Suppressor macrophage (primary cell): ENCODE results near the gene HMGCL.
"Not testable (repeated sequence)": the region's sequence is repeated elsewhere in the genome, so short reads cannot be mapped to it uniquely, and the experiment has no call there.

Source experiments
- DNase-seq, 4 experiments: peaks; one replicate each; pipeline ENCODE4 v3.0.0-alpha.2; 2020 to 2022
- total RNA-seq, 17 experiments: gene quantifications; one replicate each; lab custom pipeline; 2026; ENCODE audit warnings: mixed read lengths in 6 of 17, inconsistent platforms in 3 of 17; lab: John Stamatoyannopoulos, UW

Gene HMGCL
- total RNA-seq: 21.3 to 66.2 (median 46.0) reads per million in 17 experiments

DNA sequence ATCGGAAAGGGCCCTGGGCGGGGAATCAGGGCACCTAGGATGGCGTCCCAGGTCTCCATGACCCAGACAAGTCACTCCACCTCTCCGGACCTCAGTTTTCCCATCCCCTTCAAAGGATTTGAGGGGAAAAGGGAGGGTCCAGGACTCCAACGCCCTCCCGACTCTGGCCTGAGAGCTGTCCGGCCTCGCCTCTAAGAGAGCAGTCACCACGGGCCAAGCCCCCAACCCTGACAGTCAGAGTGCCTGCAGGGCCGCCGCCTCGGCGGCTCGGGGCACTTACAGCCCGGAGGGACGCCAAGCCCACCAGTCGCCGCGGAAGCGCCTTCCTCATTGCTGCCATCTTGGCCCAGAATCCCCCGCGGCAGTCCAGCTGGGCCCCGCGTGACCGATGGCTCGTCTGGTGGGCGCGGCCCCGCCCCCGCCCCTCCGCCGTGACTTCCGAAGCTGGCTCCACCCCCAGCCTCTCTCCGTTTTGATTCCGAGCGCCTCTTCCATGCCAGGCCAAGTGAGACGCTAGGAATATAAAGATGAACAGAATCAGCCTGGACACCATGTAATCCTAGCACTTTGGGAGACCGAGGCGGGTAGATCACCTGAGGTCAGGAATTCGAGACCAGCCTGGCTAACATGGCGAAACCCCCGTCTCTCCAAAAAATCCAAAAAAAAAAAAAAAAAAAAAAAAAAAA is at the start of gene HMGCL:
TSS of gene HMGCL (minus strand) at position 354 of the 686 bp plus-strand sequence. CDS start at position 340, 14 bp downstream.
- peak; percentile 94 to 97 (median 96) for DNase-seq

DNA sequence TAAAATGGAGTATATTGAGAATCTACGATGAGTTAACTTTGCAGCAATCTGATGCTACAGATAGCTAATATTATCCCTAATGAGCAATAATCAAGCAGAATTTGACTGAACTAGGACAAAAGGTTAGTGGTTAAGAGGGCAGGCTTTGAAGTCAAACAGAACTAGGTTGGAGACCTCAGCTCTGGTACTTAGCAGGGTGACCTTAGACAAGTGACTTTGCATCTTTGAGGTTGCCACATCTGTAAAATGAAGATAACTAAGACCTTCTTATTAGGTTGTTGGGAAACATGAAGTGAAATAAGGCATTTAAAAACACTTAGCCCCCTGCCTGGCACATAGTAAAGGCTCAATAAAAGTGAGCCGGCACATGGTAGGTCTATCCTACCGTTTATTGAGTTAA is 47.2 kb upstream of the HMGCL start:
- no peak for DNase-seq

DNA sequence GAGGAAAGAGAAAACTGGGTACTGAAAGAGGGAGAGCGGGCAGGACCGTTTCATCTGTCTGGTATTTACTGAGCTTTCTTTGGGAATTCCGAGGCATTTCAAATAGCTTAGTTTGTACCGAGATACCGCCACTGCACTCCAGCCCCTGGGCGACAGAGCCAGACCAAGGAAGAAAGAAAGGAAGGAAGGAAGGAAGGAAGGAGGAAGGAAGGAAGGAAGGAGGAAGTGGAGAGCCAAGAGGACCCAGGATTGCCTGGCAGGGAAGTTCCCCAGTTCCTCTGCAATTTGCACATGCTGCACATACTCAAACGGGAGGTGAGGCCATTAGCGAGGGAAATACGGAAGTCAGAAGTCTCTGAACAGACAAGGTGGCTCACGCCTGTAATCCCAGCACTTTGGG is 43.8 kb upstream of the HMGCL start:
- peak; percentile 52 to 84 (median 80) for DNase-seq

DNA sequence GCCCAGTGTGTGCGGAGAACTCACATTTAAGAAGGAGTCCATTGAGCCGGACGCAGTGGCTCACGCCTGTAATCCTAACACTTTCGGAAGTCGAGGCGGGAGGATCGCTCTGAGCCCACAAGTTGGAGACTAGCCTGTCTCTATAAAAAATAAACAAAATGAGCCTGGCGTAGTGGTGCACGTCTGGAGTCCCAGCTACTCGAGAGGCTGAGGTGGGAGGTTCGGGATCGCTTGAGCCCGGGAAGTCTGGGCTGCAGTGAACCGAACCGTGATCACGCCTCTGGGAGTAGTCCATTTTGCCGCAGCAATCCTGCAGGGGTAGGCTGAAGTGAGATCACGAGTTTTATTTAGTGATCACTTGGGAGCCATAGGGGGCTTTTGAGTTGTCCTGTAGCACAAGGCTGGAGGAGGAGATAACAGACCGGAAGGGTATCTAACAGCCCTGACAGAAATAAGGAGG is 43.4 kb upstream of the HMGCL start:
- peak in 1 of 4 experiments; percentile 12 for DNase-seq

- peak; percentile 93 to 97 (median 95) for DNase-seq
Measured at GRCh38 chr1:23867895-23868556, 42.8 kb upstream of the HMGCL start, which contains the start of gene FUCA1. FUCA1 (minus strand) TSS chr1:23868290; CDS start chr1:23868286, 4 bp downstream.

- no peak for DNase-seq
Measured at GRCh38 chr1:23867542-23867894, 42.3 kb upstream of the HMGCL start.

GRCh38 chr1:23865543-23865930 is 40.3 kb upstream of the HMGCL start:
- DNase-seq: peak; percentile 75 to 90 (median 84)

- no peak for DNase-seq
Measured at GRCh38 chr1:23864801-23865542, 39.7 kb upstream of the HMGCL start.

DNA sequence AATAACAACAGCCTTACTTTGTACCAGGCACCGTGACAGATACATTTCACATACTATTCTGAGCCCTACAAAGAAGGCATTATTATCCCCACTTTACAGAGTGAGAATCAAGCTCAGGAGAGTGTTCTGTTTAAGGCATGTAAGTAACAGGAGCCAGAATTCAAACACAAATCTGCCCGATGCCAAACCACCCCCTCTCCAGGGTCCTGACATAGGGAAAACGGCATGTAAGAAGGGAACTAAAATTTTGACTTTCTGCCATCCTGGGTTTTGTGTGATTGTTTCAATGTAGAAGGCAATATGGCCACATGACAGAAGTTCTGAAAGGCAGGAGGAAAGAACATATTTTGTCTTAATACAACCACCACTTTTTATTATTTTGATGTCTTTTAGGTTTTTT is 37.4 kb upstream of the HMGCL start:
- DNase-seq: no peak

- peak in 1 of 4 experiments; percentile 17 for DNase-seq
Measured at GRCh38 chr1:23854568-23854967, 29.3 kb upstream of the HMGCL start.

GRCh38 chr1:23853124-23853523 is 27.9 kb upstream of the HMGCL start:
- DNase-seq: not testable (repeated sequence)

DNA sequence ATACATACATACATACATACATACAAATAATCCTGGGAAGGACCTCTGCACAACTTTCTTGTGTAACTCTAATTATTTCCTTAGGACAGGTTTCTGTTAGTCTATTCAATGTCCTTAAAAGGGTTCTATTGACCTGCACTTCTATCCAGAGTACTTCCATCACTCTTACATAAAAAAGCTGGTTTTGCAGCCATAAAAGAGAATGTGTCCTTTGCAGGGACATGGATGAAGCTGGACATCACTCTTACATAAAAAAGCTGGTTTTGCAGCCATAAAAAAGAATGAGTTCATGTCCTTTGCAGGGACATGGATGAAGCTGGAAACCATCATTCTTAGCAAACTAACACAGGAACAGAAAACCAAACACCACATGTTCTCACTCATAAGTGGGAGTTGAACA is 26.2 kb upstream of the HMGCL start:
- not testable (repeated sequence) for DNase-seq

DNA sequence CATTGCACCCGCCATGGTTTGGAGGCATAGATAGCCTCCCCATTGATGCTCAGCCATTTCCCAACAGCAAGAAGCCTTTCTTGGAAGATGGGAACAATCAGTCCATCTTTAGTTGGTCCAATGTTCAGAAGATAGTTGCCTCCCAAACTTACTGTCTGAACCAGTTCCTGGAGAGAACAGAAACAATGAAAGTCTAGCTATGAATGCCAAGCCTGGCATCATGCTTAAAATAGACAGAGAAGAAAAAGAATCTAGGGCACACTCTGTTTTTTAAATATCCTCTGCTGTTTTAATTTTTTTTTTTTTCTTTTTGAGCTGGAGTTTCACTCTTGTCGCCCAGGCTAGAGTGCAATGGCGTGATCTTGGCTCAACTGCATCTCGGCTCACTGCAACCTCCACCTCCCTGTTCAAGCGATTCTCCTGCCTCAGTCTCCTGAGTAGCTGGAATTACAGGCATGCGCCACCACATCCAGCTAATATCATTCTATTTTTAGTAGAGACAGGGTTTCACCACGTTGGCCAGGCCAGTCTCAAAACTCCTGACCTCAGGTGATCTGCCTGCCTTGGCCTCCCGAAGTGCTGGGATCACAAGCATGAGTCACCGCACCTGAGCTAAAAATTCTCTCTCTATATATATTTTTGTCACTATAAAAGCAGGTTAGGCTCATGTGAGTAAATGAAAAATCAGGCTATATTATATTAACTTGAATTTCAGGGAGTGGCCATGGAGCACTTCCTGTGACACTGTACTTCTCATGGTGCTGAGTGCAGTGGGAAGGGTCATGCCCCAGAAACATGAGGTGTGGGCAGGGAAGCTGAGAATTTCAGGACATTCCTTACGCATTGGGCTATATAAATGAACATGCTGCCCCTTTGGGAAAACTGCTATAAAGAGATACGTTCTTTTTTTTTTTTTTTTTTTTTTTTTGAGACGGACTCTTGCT is 23.7 kb upstream of the HMGCL start:
- no peak for DNase-seq

DNA sequence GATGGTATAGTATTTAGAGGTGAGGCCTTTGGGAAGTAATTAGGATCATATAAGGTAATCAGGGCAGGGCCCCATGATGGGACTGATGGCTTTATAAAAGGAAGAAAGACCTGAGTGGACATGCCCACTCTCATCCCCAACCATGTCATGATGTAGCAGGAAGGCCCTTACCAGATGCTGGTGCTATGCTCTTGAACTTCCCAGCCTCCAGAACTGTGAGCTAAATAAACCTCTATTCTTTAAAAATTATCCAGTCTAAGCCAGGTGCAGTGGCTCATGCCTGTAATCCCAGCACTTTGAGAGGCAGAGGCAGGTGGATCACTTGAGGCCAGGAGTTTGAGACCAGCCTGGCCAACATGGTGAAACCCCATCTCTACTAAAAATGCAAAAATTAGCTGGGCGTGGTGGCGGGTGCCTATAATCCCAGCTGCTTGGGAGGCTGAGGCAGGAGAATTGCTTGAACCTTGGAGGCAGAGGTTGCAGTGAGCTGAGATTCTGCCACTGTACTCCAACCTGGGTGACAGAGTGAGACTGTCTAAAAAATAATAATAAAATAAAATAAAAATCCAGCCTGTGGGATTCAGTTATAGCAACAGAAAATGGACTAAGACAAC is 22.4 kb upstream of the HMGCL start:
- DNase-seq: not testable (repeated sequence)

- peak in 3 of 4 experiments; percentile 45 to 52 (median 48) for DNase-seq
Measured at GRCh38 chr1:23845163-23845562, 19.9 kb upstream of the HMGCL start.

DNA sequence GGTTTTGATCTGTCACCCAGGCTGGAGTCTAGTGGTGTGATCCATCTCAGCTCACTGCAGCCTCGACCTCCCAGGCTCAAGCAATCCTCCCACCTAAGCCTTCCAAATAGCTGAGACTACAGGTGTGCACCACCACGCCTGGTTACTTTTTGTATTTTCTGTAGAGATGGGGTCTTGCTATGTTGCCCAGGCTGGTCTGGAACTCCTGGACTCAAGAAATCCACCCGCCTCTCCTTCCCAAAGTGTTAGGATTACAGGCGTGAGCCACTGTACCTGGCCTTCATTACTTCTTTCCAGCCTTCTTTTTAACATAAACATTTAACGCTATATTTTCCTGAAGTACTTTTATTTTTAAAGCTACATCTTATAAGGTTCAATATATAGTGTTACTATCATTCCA is 18.4 kb upstream of the HMGCL start:
- no peak for DNase-seq

GRCh38 chr1:23838401-23838866 is 13.2 kb upstream of the HMGCL start:
- peak; percentile 72 to 90 (median 81) for DNase-seq

GRCh38 chr1:23837908-23838307 is 12.7 kb upstream of the HMGCL start:
- no peak for DNase-seq

- peak in 2 of 4 experiments; percentile 40 to 50 for DNase-seq
Measured at GRCh38 chr1:23836037-23836436, 10.8 kb upstream of the HMGCL start.

GRCh38 chr1:23834156-23834555 is 8.9 kb upstream of the HMGCL start:
- not testable (repeated sequence) for DNase-seq

DNA sequence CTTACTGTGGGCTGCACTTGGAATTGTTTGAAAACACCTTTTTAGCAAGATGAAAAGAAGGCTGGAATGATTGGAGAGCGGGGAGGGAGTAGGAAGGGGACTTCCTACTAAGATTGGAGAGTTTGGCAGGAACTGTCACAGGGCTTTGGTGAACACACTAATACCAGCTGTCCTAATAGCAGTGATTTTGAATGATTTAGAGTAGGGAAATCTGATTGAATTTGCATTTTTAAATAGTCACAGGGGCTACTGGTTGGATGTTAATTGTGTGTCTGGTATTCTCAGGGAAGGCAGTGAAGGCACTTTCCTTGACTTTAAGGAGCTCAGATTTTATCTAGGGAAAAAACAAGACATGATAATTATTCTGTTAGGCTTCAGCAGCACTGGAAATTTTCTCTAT is 2.5 kb upstream of the HMGCL start:
- no peak for DNase-seq
